Smooth muscle cell (in vitro differentiated cells): Measurements from ENCODE around the gene PTPN18. TPM values are rescaled to one million over a fixed set of nuclear protein-coding genes. Genes with fewer than 3 reads are reported as not detected.

Experiments
- DNase-seq: peaks from one replicate; lab custom pipeline; 2025; ENCODE audit not compliant: unreplicated experiment; lab: John Stamatoyannopoulos, UW
- H2AFZ ChIP-seq: fragments of 200-600 bp; sonication (generic); 2 replicates; pipeline ENCODE4 v1.6.0; 2016; ENCODE audit warnings: antibody characterized with exemption, low read depth, mild to moderate bottlenecking
- H3F3A ChIP-seq: fragments of 200-600 bp; sonication (generic); 2 replicates; pipeline ENCODE4 v1.6.0; 2017; ENCODE audit warnings: antibody characterized with exemption, low read depth
- H3K27ac ChIP-seq: fragments of 200-600 bp; sonication (generic); 2 replicates; pipeline ENCODE4 v1.5.1; 2016; ENCODE audit warnings: low read depth, mild to moderate bottlenecking
- H3K27me3 ChIP-seq: fragments of 200-600 bp; sonication (generic); 2 replicates; pipeline ENCODE4 v1.6.1; 2016; ENCODE audit warnings: low read depth, mild to moderate bottlenecking
- H3K36me3 ChIP-seq: fragments of 200-600 bp; sonication (generic); 2 replicates; pipeline ENCODE4 v1.5.1; 2016; ENCODE audit warnings: low read depth
- H3K4me1 ChIP-seq: fragments of 200-600 bp; sonication (generic); 2 replicates; pipeline ENCODE4 v1.5.1; 2016; ENCODE audit warnings: low read depth
- H3K4me2 ChIP-seq: fragments of 200-600 bp; sonication (generic); 2 replicates; pipeline ENCODE4 v1.6.0; 2016; ENCODE audit warnings: mild to moderate bottlenecking
- H3K4me3 ChIP-seq: fragments of 200-600 bp; sonication (generic); 2 replicates; pipeline ENCODE4 v1.5.1; 2016; ENCODE audit warnings: mild to moderate bottlenecking
- H3K79me2 ChIP-seq: fragments of 200-600 bp; sonication (generic); 2 replicates; pipeline ENCODE4 v1.6.0; 2016; ENCODE audit warnings: low read depth, mild to moderate bottlenecking
- H3K9ac ChIP-seq: fragments of 200-600 bp; sonication (generic); 2 replicates; pipeline ENCODE4 v1.6.0; 2016; ENCODE audit warnings: low read depth
- H3K9me3 ChIP-seq: fragments of 200-600 bp; sonication (generic); replicated peaks from 2 replicates; pipeline ENCODE4 v1.5.1; 2016; ENCODE audit warnings: low read depth
- H4K20me1 ChIP-seq: fragments of 200-600 bp; sonication (generic); 2 replicates; pipeline ENCODE4 v1.6.0; 2016; ENCODE audit warnings: low read depth
- whole genome bisulfite sequencing: methylation state at CpG from one replicate; pipeline ENCODE4 v1.1.7; 2016; ENCODE audit warnings: low lambda C conversion rate; 5-methylcytosine and 5-hydroxymethylcytosine counted together
- polyA plus RNA-seq: library from polyadenylated mRNA; unstranded; fragments of >200 nt; fragmentation: Nextera tagmentation; extraction: Ambion mirVana; gene quantifications from 2 replicates; pipeline ENCODE4 v1.2.1, GENCODE V29; 2016
- total RNA-seq: library from RNA; depleted of rRNA; stranded (reverse); fragments of >200 nt; gene quantifications from 2 replicates; pipeline ENCODE4 v1.2.3, GENCODE V29; 2014
- TF ChIP-seq, protein P1 (sequence below): fragments of 200-600 bp; sonication (generic); IDR thresholded peaks from 2 replicates; pipeline ENCODE4 v1.5.1; 2017; ENCODE audit warnings: borderline replicate concordance, mild to moderate bottlenecking, antibody characterized with exemption; ENCODE audit not compliant: insufficient read depth, poor library complexity, severe bottlenecking

Gene PTPN18
- total and polyA plus RNA-seq, 2 experiments from 2014 or later: 4.4 to 10.2 TPM

DNA sequence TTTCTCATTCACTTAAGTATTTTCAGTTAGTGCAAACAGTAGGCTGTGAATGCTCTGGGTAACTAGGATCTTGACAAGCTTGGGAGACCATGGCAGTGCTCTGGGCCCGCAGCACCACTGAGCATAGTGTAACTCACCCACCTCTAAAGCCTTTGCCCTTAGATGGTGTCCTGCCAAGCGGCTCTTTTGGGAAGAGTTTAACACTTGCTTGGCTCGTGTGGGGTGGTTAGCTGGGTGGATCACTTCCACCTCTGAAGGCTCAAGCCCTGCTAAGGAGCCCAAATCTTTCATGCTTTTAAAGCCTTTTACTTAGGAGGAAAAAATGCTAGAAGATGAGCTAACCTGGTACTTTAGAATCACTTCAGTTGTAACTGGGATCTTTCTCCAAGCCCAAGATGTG lies 33.9 kb downstream of the PTPN18 start:
- 86% methylated on average over 3 of the region's 3 CpGs for WGBS
- TF ChIP-seq, protein P1, sequence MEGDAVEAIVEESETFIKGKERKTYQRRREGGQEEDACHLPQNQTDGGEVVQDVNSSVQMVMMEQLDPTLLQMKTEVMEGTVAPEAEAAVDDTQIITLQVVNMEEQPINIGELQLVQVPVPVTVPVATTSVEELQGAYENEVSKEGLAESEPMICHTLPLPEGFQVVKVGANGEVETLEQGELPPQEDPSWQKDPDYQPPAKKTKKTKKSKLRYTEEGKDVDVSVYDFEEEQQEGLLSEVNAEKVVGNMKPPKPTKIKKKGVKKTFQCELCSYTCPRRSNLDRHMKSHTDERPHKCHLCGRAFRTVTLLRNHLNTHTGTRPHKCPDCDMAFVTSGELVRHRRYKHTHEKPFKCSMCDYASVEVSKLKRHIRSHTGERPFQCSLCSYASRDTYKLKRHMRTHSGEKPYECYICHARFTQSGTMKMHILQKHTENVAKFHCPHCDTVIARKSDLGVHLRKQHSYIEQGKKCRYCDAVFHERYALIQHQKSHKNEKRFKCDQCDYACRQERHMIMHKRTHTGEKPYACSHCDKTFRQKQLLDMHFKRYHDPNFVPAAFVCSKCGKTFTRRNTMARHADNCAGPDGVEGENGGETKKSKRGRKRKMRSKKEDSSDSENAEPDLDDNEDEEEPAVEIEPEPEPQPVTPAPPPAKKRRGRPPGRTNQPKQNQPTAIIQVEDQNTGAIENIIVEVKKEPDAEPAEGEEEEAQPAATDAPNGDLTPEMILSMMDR: no peak
- Histone ChIP-seq H3K4me2 (no peak overlapping the region), H3F3A (no peaks in the 10 kb centered on the region), H3K36me3 (no peaks in the 10 kb centered on the region), H3K4me3 (no peak overlapping the region), H3K79me2 (no peaks in the 10 kb centered on the region), H3K27me3 (no peaks in the 10 kb centered on the region), H2AFZ (no peak overlapping the region), H3K9ac (no peak overlapping the region), H3K4me1 (peaks cover 8% of the 10 kb centered on the region), H4K20me1 (peaks cover 5% of the 10 kb centered on the region), H3K9me3 (no peaks in the 10 kb centered on the region), H3K27ac (no peak overlapping the region)
- no peak for DNase-seq

DNA sequence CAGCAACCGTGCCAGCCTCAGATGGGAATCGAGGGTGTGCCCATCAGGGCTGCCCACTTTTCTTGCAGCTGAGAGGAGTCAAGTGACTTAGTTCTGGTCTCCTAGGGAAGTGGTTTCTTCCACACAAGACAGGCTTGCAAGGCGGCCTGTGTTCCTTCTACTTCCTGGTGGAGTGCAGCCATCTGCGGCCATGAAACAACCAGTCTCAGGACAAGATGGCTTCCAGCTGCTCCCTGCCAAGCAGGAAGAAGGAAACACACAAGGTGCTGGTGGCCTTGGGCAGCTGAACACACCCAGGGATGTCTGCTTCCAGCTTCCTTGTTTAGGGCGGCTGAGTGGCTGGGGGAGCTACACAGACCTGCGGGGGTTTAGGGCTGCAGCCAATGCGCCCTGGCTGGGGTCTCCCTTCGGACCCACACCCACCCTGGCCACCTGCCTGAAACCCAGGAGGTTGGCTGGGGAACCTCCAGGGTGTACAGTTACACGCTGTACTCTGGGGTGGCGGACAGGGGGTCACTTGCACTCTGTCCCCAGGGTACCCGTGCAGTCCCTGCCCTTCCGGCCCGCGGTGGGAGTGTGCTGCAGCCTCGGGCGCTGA lies 34.7 kb downstream of the PTPN18 start:
- WGBS: 76% methylated on average over 15 of the region's 16 CpGs
- H3K27me3 ChIP-seq: no peaks in the 10 kb centered on the region
- peaks cover 5% of the 10 kb centered on the region for H4K20me1 ChIP-seq
- H3K27ac ChIP-seq: peak overlapping the region; percentile 73
- no peaks in the 10 kb centered on the region for H3F3A ChIP-seq
- peak overlapping the region; percentile 76 for H3K4me3 ChIP-seq
- peak overlapping the region; percentile 86 for H3K4me2 ChIP-seq
- H3K4me1 ChIP-seq: peaks cover 8% of the 10 kb centered on the region
- no peaks in the 10 kb centered on the region for H3K9me3 ChIP-seq
- peak overlapping the region; percentile 56 for H3K9ac ChIP-seq
- no peak overlapping the region for H2AFZ ChIP-seq
- DNase-seq: no peak
- TF ChIP-seq, protein P1: no peak
- H3K79me2 ChIP-seq: no peaks in the 10 kb centered on the region
- no peaks in the 10 kb centered on the region for H3K36me3 ChIP-seq

DNA sequence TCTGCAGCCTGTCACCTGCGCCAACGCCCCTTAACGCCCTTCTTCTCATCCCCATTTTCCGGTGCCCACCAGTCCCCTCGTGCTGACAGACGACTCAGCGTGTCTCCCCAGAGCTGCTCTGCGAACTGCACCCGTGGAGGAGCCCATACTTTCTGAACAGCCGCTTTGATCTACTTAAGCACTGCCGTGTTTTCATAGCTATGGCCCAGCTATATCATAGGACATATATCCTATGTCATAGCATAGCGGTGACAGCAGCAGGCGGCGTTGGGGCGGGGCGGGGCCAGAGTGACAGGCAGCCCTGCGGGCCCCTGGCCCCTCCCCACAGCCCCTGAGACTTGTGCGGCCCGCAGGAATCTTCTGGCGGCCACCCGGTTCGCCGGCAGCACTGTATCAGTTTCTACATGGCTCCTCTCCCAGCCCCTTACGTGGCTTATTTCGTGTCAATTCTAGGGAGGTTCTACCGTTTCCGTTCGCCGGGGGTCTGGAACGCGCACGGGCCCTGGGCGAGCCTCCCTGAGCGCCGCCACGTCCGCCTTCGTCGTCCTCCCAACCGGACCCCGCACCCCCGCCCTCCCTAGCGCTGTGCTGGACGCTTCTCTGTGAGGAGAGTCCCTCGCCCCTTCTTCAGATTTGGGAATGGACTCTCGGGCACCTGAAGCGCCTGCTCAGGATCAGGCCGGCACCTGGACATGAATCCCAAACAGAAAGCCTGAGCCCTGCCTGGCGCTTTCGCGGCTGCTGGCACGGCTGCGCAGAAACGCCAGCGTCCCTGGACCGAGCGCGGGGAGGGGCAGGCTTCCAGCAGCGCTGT lies 35.4 kb downstream of the PTPN18 start:
- 7% methylated on average over 58 of the region's 59 CpGs for whole genome bisulfite sequencing
- peak; percentile 74 for DNase-seq
- peak overlapping the region; percentile 88 for H2AFZ ChIP-seq
- H3K79me2 ChIP-seq: no peaks in the 10 kb centered on the region
- peak overlapping the region; percentile 56 for H3K9ac ChIP-seq
- H3K4me2 ChIP-seq: peak overlapping the region; percentile 86
- no peaks in the 10 kb centered on the region for H3K9me3 ChIP-seq
- TF ChIP-seq, protein P1: no peak
- peak overlapping the region; percentile 73 for H3K27ac ChIP-seq
- H3K4me1 ChIP-seq: peaks cover 8% of the 10 kb centered on the region
- peak overlapping the region; percentile 76 for H3K4me3 ChIP-seq
- peaks cover 5% of the 10 kb centered on the region for H4K20me1 ChIP-seq
- no peaks in the 10 kb centered on the region for H3K27me3 ChIP-seq
- no peaks in the 10 kb centered on the region for H3F3A ChIP-seq
- H3K36me3 ChIP-seq: no peaks in the 10 kb centered on the region
